Muscle layer of colon (tissue), 2 donors: ENCODE results near the gene KDM4B.

Experiments
- H3K27ac ChIP-seq: one replicate; pipeline ENCODE4 v1.7.0; 2013; ENCODE audit warnings: low read depth, mild to moderate bottlenecking, low read length, moderate library complexity
- H3K27me3 ChIP-seq, 2 donors: one replicate each; pipeline ENCODE4 v1.7.0; 2013; ENCODE audit warnings: low read length in 2 of 2, mild to moderate bottlenecking in 2 of 2; ENCODE audit not compliant: insufficient read depth in 2 of 2, control insufficient read depth in 1 of 2
- H3K36me3 ChIP-seq: one replicate; pipeline ENCODE4 v1.7.0; 2013; ENCODE audit warnings: mild to moderate bottlenecking, low read length; ENCODE audit not compliant: insufficient read depth
- H3K4me1 ChIP-seq: one replicate; pipeline ENCODE4 v1.7.0; 2013; ENCODE audit warnings: mild to moderate bottlenecking, low read length; ENCODE audit not compliant: insufficient read depth
- H3K4me3 ChIP-seq, 2 donors: one replicate each; pipeline ENCODE4 v1.7.0; 2013; ENCODE audit warnings: low read length in 2 of 2, low read depth in 1 of 2, mild to moderate bottlenecking in 1 of 2, moderate library complexity in 1 of 2
- H3K9ac ChIP-seq: one replicate; pipeline ENCODE4 v1.7.0; 2013; ENCODE audit warnings: low read length
- H3K9me3 ChIP-seq: one replicate; pipeline ENCODE4 v1.7.0; 2013; ENCODE audit warnings: mild to moderate bottlenecking, low read length
- donor health status: abdominal sarcoma.
- donor health status: Adenocarcinoma of cecum.

Gene KDM4B

DNA sequence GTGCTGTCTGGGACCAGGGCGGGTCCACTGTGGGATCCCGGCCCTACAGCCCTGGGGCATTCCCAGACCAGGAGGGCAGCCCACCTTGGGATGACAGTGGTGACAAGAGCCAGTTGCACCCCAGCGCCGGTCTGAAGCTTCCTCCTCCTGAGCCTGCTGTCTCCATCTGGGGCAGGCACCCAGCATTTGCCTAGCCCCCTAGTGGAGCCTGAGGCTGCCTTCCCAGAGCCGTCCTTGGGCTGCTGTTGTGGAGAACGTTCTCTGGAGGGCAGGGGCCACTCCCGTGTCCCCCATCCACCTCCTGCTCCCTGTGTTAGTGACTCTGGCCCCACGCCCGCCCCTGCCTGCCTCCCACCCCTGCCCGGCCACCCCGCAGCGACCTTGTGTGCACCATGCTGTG, 148.5 kb downstream of the KDM4B start:
- Histone ChIP-seq H3K36me3 (peaks cover 8% of the 10 kb centered on the region), H3K27me3 (no peaks in the 10 kb centered on the region), H3K9ac (no peak overlapping the region), H3K4me3 (no peak overlapping the region), H3K27ac (no peak overlapping the region), H3K9me3 (no peaks in the 10 kb centered on the region), H3K4me1 (no peaks in the 10 kb centered on the region)

DNA sequence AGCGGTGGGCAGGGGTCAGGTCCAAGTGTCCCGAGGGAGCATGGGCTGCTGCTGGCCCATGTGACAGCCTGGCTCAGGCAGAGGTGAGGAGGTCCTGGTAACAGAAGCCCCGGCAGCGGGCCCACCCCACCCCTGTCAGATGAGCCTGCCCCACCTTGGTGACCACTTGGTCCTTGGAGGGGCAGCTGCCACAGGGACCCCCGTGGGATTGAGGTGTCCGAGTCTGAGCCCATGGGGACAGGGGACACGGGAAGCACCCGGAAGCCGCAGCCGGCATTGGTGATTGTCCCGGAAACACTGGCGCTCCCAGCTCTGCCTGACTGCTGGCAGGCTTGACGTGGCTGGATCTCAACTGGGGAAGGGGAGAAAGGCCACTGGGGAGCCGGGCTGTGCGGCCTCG, 149.1 kb downstream of the KDM4B start:
- H3K4me1 ChIP-seq: no peaks in the 10 kb centered on the region
- no peak overlapping the region for H3K9ac ChIP-seq
- no peak overlapping the region for H3K27ac ChIP-seq
- H3K9me3 ChIP-seq: no peaks in the 10 kb centered on the region
- H3K36me3 ChIP-seq: peaks cover 7% of the 10 kb centered on the region
- no peak overlapping the region for H3K4me3 ChIP-seq
- H3K27me3 ChIP-seq: no peaks in the 10 kb centered on the region

DNA sequence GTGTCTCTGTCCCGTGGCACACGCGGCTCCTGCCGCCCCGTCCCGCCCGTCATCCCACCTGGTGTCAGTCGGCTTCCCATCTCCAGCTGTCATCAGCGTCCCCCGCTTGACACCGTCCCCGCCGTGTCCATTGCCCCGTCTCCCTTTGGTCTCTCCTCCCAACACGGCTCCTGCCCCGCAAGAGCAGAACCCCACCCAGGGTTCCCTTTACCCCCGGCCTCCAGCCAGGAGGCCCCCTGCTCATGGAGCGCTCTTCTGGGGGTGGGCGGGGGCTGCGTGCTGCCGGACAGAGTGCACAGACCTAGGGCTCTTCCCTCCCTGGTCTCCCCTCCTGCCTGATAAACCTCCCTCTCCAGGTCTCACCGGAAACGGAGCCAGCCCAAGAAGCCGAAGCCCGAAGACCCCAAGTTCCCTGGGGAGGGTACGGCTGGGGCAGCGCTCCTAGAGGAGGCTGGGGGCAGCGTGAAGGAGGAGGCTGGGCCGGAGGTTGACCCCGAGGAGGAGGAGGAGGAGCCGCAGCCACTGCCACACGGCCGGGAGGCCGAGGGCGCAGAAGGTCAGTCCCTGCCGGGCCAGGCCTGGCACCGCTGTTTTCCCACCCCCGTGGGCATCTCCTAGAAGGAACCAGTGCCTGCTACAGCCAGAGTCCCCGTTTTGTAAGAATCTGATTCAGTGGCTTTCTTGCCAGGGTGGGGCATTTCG, 150.5 kb downstream of the KDM4B start:
- Histone ChIP-seq H3K27ac (no peak overlapping the region), H3K27me3 (no peaks in the 10 kb centered on the region), H3K9me3 (no peaks in the 10 kb centered on the region), H3K9ac (no peak overlapping the region), H3K4me3 (no peak overlapping the region), H3K4me1 (no peaks in the 10 kb centered on the region), H3K36me3 (peaks cover 12% of the 10 kb centered on the region)

DNA sequence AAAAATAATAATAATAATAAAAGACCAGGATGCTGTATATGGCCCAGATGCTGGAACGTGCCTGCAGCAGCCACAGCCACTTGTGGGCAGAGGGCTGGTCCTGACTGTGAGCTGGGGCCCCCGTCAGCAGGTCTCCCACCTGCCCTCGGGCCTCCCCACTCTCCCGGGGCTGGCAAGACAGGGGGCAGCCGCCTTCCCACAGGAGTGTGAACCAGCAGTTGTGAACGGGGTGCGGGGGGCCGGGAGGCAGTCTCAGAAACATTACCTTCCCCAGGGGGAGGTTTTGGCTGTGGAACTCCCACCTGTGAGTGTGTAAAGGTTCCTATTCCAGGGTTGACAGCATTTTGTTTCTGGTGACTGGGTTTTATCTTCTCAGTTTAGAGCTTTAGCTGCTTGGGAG, 151.4 kb downstream of the KDM4B start:
- Histone ChIP-seq H3K4me1 (no peaks in the 10 kb centered on the region), H3K9me3 (no peaks in the 10 kb centered on the region), H3K36me3 (peaks cover 12% of the 10 kb centered on the region), H3K9ac (no peak overlapping the region), H3K4me3 (no peak overlapping the region), H3K27ac (no peak overlapping the region), H3K27me3 (no peaks in the 10 kb centered on the region)

DNA sequence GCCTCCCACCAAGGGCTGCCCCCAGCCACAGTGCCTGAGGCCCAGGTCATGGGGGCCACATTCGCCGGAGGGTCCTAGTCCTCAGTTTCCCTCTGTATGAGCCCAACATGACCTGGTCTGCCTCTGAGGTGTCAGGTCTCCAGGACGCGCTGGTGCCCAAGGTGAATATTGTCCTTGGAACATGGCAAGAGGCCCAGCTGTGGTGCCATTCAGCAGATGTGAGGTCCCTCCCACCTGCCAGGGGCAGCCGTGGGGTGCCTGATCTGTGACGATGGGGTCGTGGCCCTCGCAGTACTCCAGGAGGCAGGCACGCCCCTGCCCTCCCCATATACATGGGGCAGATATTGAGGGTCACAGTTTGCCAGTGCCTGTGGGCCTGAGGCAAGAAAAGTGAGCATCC, 151.9 kb downstream of the KDM4B start:
- H3K4me3 ChIP-seq: no peak overlapping the region
- H3K27me3 ChIP-seq: no peaks in the 10 kb centered on the region
- H3K4me1 ChIP-seq: no peaks in the 10 kb centered on the region
- H3K9me3 ChIP-seq: no peaks in the 10 kb centered on the region
- H3K36me3 ChIP-seq: peaks cover 12% of the 10 kb centered on the region
- H3K27ac ChIP-seq: no peak overlapping the region
- no peak overlapping the region for H3K9ac ChIP-seq

DNA sequence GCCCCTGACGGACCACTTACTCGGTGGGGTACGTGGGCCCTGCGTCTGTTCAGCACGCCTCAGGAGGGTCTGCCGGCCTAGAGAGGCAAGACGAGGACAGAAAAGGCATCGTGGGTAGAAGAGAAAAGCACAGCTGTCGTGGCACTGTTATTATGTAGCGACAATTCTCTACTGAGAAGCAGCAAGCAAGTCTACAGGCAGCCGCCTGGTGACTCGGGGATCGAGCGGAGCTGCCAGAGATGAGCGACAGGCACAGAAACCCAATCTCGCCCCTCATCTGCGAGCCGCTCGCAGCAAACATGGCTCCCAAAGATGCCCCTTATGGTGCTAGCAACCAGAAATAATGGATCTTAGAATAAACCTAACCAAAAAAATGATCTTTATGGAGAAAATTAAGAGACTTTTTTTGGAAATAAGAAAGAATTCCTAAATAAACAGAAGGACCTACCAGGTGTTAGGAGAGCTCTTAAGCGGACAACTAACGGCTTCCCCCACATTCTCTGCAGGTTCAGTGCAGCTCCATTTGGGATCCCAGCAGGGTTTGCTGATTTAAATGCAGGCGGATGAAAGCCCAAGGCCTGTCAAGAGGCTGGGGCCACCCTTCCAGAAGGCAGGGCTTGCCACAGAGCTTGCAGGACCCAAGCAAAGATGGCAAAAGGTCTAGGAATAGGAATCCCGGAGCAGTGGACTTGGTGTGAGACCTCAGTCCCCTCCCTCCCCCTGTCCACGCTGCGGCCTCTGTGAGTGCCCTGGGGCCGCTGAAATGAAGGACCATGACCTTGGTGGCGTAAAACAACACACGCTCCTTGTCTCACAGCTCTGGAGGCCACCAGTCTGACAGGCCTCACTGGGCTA, 152.6 kb downstream of the KDM4B start:
- H3K4me1 ChIP-seq: no peaks in the 10 kb centered on the region
- no peak overlapping the region for H3K4me3 ChIP-seq
- H3K27ac ChIP-seq: no peak overlapping the region
- no peaks in the 10 kb centered on the region for H3K9me3 ChIP-seq
- no peak overlapping the region for H3K9ac ChIP-seq
- no peaks in the 10 kb centered on the region for H3K27me3 ChIP-seq
- H3K36me3 ChIP-seq: peaks cover 12% of the 10 kb centered on the region

DNA sequence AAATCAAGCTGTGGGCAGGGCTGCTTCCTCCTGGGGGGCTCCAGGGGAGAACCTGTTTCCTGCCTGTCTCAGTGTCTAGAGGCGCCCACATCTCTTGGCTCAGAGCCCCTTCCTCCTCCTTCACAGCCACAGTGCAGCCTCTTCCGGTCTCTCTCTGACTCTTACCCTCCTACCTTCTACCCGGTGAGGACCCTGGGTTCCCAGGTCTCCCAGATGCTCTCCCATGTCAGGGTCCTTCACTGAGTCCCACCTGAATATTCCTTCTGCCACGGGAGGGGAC, 153.1 kb downstream of the KDM4B start:
- Histone ChIP-seq H3K9ac (no peak overlapping the region), H3K9me3 (no peaks in the 10 kb centered on the region), H3K4me3 (no peak overlapping the region), H3K4me1 (no peaks in the 10 kb centered on the region), H3K36me3 (peaks cover 12% of the 10 kb centered on the region), H3K27me3 (no peaks in the 10 kb centered on the region), H3K27ac (no peak overlapping the region)

DNA sequence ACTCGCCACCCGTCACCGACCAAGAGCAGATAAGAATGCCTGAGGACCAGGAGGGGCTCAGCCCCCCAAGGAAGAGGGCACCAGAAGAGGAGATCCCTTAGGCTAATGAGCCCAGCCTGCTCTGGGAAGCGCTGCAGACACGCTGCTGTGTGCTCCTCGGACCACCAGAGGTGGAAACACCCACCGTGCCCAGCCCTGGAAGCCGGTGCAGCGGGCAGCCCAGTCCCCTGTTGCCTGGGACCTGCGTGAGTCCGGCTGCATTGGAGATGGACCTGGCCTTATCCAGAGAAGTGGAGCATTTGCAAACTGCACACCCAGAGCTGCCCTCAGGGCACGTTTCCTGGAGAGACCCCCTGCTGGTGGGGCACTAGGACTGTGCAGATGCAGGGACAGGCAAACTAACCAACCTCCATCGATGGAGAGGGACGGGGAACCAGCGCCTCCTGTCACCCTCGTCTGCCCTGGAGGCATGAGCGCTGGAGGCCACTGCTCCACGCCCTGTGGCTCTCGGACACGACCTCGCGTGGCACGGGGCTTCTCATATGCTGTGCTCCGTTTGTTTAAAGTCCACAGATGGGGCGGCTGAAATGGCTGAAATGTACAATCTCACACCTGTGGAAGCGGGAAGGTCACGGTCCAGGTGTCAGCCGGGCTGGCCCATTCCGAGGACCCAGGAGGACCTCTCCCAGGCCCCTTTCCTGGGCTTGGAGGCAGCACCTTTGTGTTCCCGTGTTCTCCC, 153.9 kb downstream of the KDM4B start:
- Histone ChIP-seq H3K9ac (no peak overlapping the region), H3K4me1 (peaks cover 3% of the 10 kb centered on the region), H3K9me3 (no peaks in the 10 kb centered on the region), H3K27me3 (no peaks in the 10 kb centered on the region), H3K4me3 (no peak overlapping the region), H3K27ac (no peak overlapping the region), H3K36me3 (peaks cover 12% of the 10 kb centered on the region)

DNA sequence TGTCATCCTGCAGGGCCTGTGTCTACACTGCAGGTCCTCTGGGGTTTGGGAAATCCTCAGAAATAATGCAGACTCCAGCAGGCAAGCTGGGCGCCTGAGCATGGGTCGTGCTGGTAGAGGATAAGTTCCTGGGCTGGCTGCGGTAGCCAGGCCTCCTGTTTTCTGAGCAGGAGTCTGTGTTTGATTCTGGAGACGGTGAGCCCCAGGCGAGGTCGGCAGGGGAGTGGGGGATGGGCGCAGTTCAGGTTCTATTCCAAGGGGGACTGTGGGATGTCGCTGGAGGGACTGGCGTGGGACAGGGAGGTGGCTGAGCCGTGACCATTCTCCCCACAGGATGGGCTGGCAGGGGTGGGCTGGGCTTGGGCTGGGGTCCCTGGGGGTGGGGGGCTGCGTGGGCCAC, 154.7 kb downstream of the KDM4B start:
- no peaks in the 10 kb centered on the region for H3K9me3 ChIP-seq
- H3K4me3 ChIP-seq: no peak overlapping the region
- H3K4me1 ChIP-seq: peaks cover 9% of the 10 kb centered on the region
- no peak overlapping the region for H3K27ac ChIP-seq
- peaks cover 12% of the 10 kb centered on the region for H3K36me3 ChIP-seq
- no peaks in the 10 kb centered on the region for H3K27me3 ChIP-seq
- no peak overlapping the region for H3K9ac ChIP-seq

DNA sequence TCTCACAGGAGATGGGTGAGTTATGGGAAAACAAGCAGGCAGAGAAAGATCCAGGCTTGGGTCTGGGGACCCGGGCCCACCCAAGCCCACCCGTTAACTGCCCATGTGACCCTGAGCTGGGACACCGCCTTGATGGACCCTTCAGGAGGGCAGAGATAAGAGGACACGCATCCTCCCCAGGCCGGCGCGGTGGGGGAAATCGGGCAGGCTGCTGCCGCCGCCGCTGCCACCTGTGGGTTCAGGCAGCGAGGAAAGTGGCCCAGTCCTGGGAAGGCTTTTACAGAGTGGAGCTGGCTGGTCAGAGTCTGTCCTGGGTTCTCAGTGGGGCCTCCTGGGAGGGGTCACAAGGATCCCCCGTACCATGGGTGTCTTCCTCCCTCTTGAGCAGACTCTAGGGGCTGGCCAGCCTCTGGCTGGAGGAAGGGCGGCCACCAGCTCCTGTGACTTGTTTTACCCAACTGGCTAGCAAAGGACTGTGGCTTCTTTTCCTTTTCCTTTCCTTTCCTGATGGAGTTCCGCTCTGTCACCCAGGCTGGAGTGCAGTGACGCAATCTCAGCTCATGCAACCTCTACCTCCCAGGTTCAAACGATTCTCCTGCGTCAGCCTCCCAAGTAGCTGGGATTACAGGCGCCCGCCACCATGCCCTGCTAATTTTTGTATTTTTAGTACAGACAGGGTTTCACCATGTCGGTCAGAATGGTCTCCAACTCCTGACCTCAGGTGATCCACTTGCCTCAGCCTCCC, 155.4 kb downstream of the KDM4B start:
- Histone ChIP-seq H3K27me3 (no peaks in the 10 kb centered on the region), H3K4me1 (peaks cover 9% of the 10 kb centered on the region), H3K4me3 (no peak overlapping the region), H3K36me3 (peaks cover 12% of the 10 kb centered on the region), H3K27ac (no peak overlapping the region), H3K9ac (no peak overlapping the region), H3K9me3 (no peaks in the 10 kb centered on the region)

DNA sequence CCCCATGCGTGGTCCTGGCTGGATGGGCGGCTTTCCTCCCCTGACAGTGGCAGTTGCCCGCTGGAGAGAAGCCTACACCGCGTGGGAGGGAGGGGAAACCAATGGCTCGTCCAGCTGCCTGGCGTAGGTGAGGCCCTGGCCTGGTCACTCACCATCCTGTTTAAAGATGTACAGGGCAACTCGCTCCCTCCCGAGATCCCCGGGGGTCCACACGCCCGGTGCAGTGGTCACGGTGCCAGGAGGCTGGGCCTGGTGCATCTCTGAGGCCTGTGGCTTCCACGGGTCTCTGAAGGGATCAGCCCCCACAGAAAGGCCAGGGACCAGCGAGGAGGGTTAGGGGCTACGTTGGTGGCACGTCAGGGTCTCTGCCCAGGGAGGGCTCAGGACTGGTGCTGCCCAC, 156.5 kb downstream of the KDM4B start:
- Histone ChIP-seq H3K9me3 (no peaks in the 10 kb centered on the region), H3K27ac (no peak overlapping the region), H3K9ac (no peak overlapping the region), H3K36me3 (peaks cover 12% of the 10 kb centered on the region), H3K4me3 (no peak overlapping the region), H3K4me1 (peaks cover 9% of the 10 kb centered on the region), H3K27me3 (no peaks in the 10 kb centered on the region)
